Measurements from ENCODE around the gene RBM25. TPM values are rescaled to one million over a fixed set of nuclear protein-coding genes. Genes with fewer than 3 reads are reported as not detected.
"Not testable (repeated sequence)": the region's sequence is repeated elsewhere in the genome, so short reads cannot be mapped to it uniquely, and the experiment has no call there.

Gene RBM25
- total RNA-seq (10 to 100 TPM; 52.7 to 65.7 TPM), polyA plus RNA-seq (ENCODE audit: insufficient read length in 6 of 6) (100 to 1,000 TPM; 177 to 269 (median 192) TPM)
- long read RNA-seq, donor 1, transcript RBM25-203 (9 exons, 2,470 nt) = major isoform, 16 of 260 reads
- long read RNA-seq, donor 1, partial matches to known transcripts = 241 of 260 reads
- long read RNA-seq, donor 1, other reads (novel, unspliced or antisense) = 0 of 260 reads
- long read RNA-seq, donor 2, full-length matches to known transcripts = 18 of 132 reads
- long read RNA-seq, donor 2, partial matches to known transcripts = 114 of 132 reads
- long read RNA-seq, donor 2, other reads (novel, unspliced or antisense) = 0 of 132 reads
- long read RNA-seq, donor 3, full-length matches to known transcripts = 9 of 24 reads
- long read RNA-seq, donor 3, partial matches to known transcripts = 15 of 24 reads
- long read RNA-seq, donor 3, other reads (novel, unspliced or antisense) = 0 of 24 reads
- long read RNA-seq, donor 4, transcript RBM25-203 (9 exons, 2,470 nt) = major isoform, 18 of 42 reads
- long read RNA-seq, donor 4, partial matches to known transcripts = 19 of 42 reads
- long read RNA-seq, donor 4, other reads (novel, unspliced or antisense) = 4 of 42 reads
- long read RNA-seq, donor 5, full-length matches to known transcripts = 20 of 93 reads
- long read RNA-seq, donor 5, partial matches to known transcripts = 73 of 93 reads
- long read RNA-seq, donor 5, other reads (novel, unspliced or antisense) = 0 of 93 reads
- long read RNA-seq, donor 6, partial matches to known transcripts = 36 of 41 reads
- long read RNA-seq, donor 6, other reads (novel, unspliced or antisense) = 0 of 41 reads
- long read RNA-seq, donor 7, full-length matches to known transcripts = 22 of 50 reads
- long read RNA-seq, donor 7, partial matches to known transcripts = 28 of 50 reads
- long read RNA-seq, donor 7, other reads (novel, unspliced or antisense) = 0 of 50 reads
- long read RNA-seq, donor 8, full-length matches to known transcripts = 18 of 40 reads
- long read RNA-seq, donor 8, partial matches to known transcripts = 22 of 40 reads
- long read RNA-seq, donor 8, other reads (novel, unspliced or antisense) = 0 of 40 reads
- long read RNA-seq, donor 9, partial matches to known transcripts = 0 of 1 reads
- long read RNA-seq, donor 9, other reads (novel, unspliced or antisense) = 0 of 1 reads
- long read RNA-seq, donor 10, transcript RBM25-203 (9 exons, 2,470 nt) = major isoform, 10 of 35 reads
- long read RNA-seq, donor 10, partial matches to known transcripts = 22 of 35 reads
- long read RNA-seq, donor 10, other reads (novel, unspliced or antisense) = 3 of 35 reads
- long read RNA-seq, donor 11 = 0 reads
- long read RNA-seq, donor 12, full-length matches to known transcripts = 8 of 13 reads
- long read RNA-seq, donor 12, partial matches to known transcripts = 5 of 13 reads
- long read RNA-seq, donor 12, other reads (novel, unspliced or antisense) = 0 of 13 reads

DNA sequence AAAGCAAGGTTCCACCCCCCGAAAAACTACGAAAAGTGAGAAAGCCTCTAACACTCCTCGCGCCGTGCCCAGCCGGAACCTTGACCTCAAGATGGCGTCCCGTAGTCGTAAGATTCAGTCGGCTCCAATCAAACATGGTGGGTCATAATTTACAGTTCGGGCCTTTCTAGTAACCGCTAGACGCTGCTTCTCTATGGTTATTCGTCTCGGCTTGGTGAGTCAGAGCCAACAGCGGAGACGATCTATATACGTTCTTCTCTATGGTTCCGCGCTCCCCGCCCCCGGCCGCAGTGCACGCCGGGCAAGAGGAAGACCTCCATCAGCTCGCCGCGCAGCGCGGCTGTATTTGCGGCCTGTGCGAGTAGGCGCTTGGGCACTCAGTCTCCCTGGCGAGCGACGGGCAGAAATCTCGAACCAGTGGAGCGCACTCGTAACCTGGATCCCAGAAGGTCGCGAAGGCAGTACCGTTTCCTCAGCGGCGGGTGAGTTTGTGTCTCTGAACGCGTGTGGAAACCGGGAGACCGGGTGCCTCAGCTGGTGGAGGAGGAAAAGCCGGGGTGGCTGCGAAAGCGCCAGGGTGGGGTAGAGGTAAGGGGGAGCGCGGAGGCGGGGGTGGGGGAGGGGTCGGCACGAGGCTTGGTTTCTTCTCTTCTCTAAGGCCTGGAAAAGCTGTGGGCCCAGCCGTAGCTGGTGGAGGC, at the start of gene RBM25:
RBM25 (plus strand) TSS at position 311 of the 698 bp plus-strand sequence. CDS start 13,108 bp downstream, outside the sequence.
- Histone ChIP-seq H3K27me3 (no peaks in the 10 kb centered on the region), H3K4me3 (peak within 1 kb of the TSS; percentile 63 to 87), H3K36me3 (peaks cover 0 to 9% of the 10 kb centered on the region in 2 donors), H3K27ac (peak within 1 kb of the TSS; percentile 96 to 97), H3K4me1 (peaks cover 12 to 41% of the 10 kb centered on the region in 2 donors), H3K9me3 (no peaks in the 10 kb centered on the region)
- peak; percentile 99 for ATAC-seq
- intact Hi-C loops (cut with DNase I) = no loop called here
- TF ChIP-seq, protein P1, sequence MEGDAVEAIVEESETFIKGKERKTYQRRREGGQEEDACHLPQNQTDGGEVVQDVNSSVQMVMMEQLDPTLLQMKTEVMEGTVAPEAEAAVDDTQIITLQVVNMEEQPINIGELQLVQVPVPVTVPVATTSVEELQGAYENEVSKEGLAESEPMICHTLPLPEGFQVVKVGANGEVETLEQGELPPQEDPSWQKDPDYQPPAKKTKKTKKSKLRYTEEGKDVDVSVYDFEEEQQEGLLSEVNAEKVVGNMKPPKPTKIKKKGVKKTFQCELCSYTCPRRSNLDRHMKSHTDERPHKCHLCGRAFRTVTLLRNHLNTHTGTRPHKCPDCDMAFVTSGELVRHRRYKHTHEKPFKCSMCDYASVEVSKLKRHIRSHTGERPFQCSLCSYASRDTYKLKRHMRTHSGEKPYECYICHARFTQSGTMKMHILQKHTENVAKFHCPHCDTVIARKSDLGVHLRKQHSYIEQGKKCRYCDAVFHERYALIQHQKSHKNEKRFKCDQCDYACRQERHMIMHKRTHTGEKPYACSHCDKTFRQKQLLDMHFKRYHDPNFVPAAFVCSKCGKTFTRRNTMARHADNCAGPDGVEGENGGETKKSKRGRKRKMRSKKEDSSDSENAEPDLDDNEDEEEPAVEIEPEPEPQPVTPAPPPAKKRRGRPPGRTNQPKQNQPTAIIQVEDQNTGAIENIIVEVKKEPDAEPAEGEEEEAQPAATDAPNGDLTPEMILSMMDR (IDR thresholded peaks at IDR 0.05) = no peak
- DNase-seq = peak; percentile 96 to 99 (median 97)

DNA sequence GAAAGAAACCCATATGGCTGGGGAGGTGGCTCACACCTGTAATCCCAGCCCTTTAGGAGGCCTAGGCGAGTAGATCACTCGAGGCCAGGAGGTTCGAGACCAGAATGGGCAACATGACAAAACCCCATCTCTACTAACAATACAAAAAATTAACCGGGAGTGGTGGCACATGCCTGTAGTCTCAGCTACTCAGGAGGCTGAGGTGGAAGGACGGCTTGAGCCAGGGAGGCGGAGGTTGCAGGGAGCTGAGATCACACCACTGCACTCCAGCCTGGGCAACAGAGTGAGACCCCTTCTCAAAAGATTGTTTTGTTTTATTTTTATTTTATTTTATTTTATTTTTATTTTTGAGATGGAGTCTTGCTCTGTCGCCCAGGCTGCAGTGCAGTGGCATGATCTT, 47.1 kb upstream of the RBM25 start:
- peaks cover 0 to 61% of the 10 kb centered on the region in 2 donors for H3K36me3 ChIP-seq
- intact Hi-C loops (cut with DNase I); ATAC-seq; H3K4me1 ChIP-seq; H3K27ac ChIP-seq; H3K9me3 ChIP-seq; H3K4me3 ChIP-seq; H3K27me3 ChIP-seq; DNase-seq: not testable (repeated sequence)

DNA sequence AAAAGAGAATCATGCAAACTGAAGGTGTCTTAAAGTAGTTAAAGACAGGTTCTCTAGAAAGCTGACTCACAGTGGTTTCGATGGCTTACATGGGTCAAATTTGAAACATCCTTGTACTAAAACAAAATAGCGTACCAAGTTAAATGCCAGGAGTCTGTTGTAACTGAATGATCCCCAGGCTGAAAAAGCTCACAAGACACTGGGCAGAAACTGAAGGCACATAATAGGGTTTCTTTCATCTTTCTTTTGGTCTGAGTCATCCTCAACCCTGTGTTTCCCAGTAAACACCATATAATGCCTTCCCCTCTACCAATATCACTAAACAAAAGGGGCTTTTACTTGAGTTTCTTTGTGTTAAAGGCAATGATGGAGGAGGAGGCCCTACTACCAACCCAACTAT, 44.2 kb upstream of the RBM25 start:
- TF ChIP-seq, protein P1 (IDR thresholded peaks at IDR 0.05) = no peak
- peaks cover 0 to 66% of the 10 kb centered on the region in 2 donors for H3K36me3 ChIP-seq
- H3K27me3 ChIP-seq = no peaks in the 10 kb centered on the region
- no peak overlapping the region for H3K4me3 ChIP-seq
- no peaks in the 10 kb centered on the region for H3K4me1 ChIP-seq
- no peak overlapping the region for H3K27ac ChIP-seq
- no peak for DNase-seq
- ATAC-seq = no peak
- intact Hi-C loops (cut with DNase I) = no loop called here
- H3K9me3 ChIP-seq = no peaks in the 10 kb centered on the region

DNA sequence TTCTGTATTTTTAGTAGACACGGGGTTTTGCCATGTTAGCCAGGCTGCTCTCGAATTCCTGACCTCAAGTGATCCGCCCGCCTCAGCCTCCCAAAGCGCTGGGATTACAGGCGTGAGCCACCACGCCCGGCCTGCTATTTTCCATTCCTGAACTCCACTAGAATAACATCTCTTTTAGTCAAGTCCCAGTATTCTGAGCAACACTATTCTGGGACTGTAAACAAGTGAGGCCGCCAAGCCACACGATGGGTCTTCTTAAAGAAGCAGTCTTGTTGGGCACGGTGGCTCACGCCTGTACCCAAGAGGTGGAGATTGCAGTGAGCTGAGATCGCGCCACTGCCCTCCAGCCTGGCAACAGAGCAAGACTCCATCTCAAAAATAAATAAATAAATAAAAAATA, 42.8 kb upstream of the RBM25 start:
- DNase-seq; ATAC-seq; H3K27ac ChIP-seq; H3K4me3 ChIP-seq; intact Hi-C loops (cut with DNase I); H3K27me3 ChIP-seq; H3K4me1 ChIP-seq; H3K9me3 ChIP-seq: not testable (repeated sequence)
- H3K36me3 ChIP-seq = peaks cover 0 to 78% of the 10 kb centered on the region in 2 donors

DNA sequence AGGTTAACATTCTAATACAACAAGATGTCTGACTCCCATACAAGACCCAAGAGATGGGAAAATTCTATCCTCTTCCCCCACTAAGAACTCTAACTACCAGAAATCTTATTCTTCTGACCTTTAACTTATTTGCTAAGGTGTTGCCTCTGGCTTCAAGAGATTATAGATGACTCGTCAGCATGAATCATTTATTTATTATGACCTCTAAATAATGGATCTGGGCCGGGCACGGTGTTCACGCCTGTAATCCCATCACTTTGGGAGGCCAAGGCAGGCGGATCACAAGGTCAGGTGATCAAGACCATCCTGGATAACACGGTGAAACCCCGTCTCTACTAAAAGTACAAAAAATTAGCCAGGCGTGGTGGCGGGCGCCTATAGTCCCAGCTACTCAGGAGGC, 42.3 kb upstream of the RBM25 start:
- ATAC-seq; H3K27ac ChIP-seq; intact Hi-C loops (cut with DNase I); DNase-seq; H3K4me1 ChIP-seq; H3K9me3 ChIP-seq; H3K4me3 ChIP-seq; H3K27me3 ChIP-seq: not testable (repeated sequence)
- H3K36me3 ChIP-seq = peaks cover 0 to 82% of the 10 kb centered on the region in 2 donors

Measured in left lung (tissue), 14 donors.